Suprapubic skin (tissue), 3 donors: Measurements from ENCODE around the gene PAX7.

Experiments
- CTCF ChIP-seq, 2 donors: fragments of 200-600 bp in 1 of 2; fragments of 450-650 bp in 1 of 2; sonication (generic) in 1 of 2; IDR thresholded peaks; one replicate each; pipeline ENCODE4 v1.5.1; 2016 to 2019; ENCODE audit warnings: antibody characterized with exemption in 2 of 2, mild to moderate bottlenecking in 1 of 2, moderate library complexity in 1 of 2
- POLR2A ChIP-seq, 2 donors: fragments of 450-650 bp; IDR thresholded peaks; one replicate each; pipeline ENCODE4 v1.6.1; 2017; ENCODE audit warnings: antibody characterized with exemption in 2 of 2, mild to moderate bottlenecking in 2 of 2, moderate library complexity in 2 of 2

GRCh38 chr1:18795002-18795689 is 164.5 kb downstream of the PAX7 start:
- TF ChIP-seq POLR2A (IDR thresholded peaks at IDR 0.05) (no peak), CTCF (IDR thresholded peaks at IDR 0.05) (no peak)
